ENCODE results near the gene KDM6A. TPM values are rescaled to one million over a fixed set of nuclear protein-coding genes. Genes with fewer than 3 reads are reported as not detected.
A peak's percentile ranks its signal among the peaks of the same experiment; 100 is the strongest.
"Not testable (repeated sequence)": the region's sequence is repeated elsewhere in the genome, so short reads cannot be mapped to it uniquely, and the experiment has no call there.

Gene KDM6A
- total and polyA plus RNA-seq, 4 experiments from 2014 or later = 12.5 to 51.2 (median 34.3) TPM

DNA sequence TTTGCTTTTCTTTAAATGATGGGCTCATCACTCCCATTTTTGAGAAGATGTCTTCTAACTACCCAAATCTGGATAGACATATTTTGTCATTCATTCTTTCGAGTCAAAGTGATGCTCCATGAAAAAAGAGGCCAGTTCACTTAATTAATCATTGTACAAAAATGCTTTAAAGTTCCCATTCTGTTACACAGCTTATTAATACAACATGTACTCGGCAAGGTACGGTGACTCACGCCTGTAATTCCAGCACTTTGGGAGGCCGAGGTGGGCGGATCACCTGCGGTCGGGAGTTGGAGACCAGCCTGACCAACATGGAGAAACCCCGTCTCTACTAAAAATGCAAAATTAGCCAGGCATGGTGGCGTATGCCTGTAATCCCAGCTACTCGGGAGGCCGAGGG is 67.6 kb downstream of the KDM6A start:
- H3K27ac Mint-ChIP-seq; H3K27me3 ChIP-seq (ENCODE audit: insufficient read depth, low read length); H3K27me3 Mint-ChIP-seq; H3K36me3 ChIP-seq (ENCODE audit: insufficient read depth, low read length); CTCF ChIA-PET (ENCODE audit: partially characterized antibody); H3K9me3 ChIP-seq (ENCODE audit: control insufficient read depth in 1 of 2, low read length in 2 of 2); H3K27ac ChIP-seq (ENCODE audit: low read depth, low read length); DNase-seq; H3K4me3 ChIP-seq (ENCODE audit: low read length in 2 of 2); H3K4me3 Mint-ChIP-seq; POLR2A ChIA-PET (ENCODE audit: partially characterized antibody): not testable (repeated sequence)
- peaks cover 35% of the 10 kb centered on the region for H3K4me1 ChIP-seq (ENCODE audit: insufficient read depth, low read length)
- intact Hi-C loops (cut with micrococcal nuclease) = loop anchor here (10.0 kb wide), 1 partner anchor 66 kb away; the partner anchor contains the start of gene KDM6A
- peaks cover 25 to 62% (median 41%) of the 10 kb centered on the region in 4 donors for H3K4me1 Mint-ChIP-seq
- H3K9me3 Mint-ChIP-seq = peaks cover 0 to 21% (median 9%) of the 10 kb centered on the region in 8 donors
- H3K36me3 Mint-ChIP-seq = peaks cover 5 to 39% of the 10 kb centered on the region in 2 donors

DNA sequence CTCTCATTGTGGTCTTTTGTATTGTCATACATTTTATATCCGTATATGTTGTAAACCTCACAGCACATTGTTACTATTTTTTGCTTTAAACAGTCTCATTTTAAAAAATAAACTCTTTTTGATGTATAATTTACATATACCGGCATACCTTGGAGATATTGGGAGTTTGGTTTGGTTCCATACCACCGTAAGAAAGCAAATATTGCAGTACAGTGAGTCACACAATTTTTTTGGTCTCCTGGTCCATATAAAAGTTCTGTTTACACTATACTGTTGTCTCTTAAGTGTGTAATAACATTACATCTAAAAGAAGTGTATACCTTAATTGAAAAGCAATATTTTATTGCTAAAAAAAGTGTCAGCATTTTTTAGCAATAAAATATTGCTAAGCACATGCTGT is 70.0 kb downstream of the KDM6A start:
- Histone ChIP-seq H3K4me1 (ENCODE audit: insufficient read depth, low read length) (peaks cover 15% of the 10 kb centered on the region), H3K27ac (ENCODE audit: low read depth, low read length) (no peak overlapping the region), H3K9me3 (ENCODE audit: control insufficient read depth in 1 of 2, low read length in 2 of 2) (peaks cover 0 to 6% of the 10 kb centered on the region in 2 donors), H3K27me3 (ENCODE audit: insufficient read depth, low read length) (no peaks in the 10 kb centered on the region), H3K4me3 (ENCODE audit: low read length in 2 of 2) (no peak overlapping the region), H3K36me3 (ENCODE audit: insufficient read depth, low read length) (no peaks in the 10 kb centered on the region)
- POLR2A ChIA-PET (ENCODE audit: partially characterized antibody) = no interaction called here
- H3K9me3 Mint-ChIP-seq = peaks cover 0 to 25% (median 10%) of the 10 kb centered on the region in 8 donors
- H3K27ac Mint-ChIP-seq = no peak overlapping the region
- no peak overlapping the region for H3K4me3 Mint-ChIP-seq
- peaks cover 5 to 39% of the 10 kb centered on the region in 2 donors for H3K36me3 Mint-ChIP-seq
- DNase-seq = no peak
- CTCF ChIA-PET (ENCODE audit: partially characterized antibody) = no interaction called here
- intact Hi-C loops (cut with micrococcal nuclease) = loop anchor here (10.0 kb wide), 1 partner anchor 68 kb away; the partner anchor contains the start of gene KDM6A
- H3K4me1 Mint-ChIP-seq = peaks cover 17 to 54% (median 27%) of the 10 kb centered on the region in 4 donors
- no peaks in the 10 kb centered on the region for H3K27me3 Mint-ChIP-seq

DNA sequence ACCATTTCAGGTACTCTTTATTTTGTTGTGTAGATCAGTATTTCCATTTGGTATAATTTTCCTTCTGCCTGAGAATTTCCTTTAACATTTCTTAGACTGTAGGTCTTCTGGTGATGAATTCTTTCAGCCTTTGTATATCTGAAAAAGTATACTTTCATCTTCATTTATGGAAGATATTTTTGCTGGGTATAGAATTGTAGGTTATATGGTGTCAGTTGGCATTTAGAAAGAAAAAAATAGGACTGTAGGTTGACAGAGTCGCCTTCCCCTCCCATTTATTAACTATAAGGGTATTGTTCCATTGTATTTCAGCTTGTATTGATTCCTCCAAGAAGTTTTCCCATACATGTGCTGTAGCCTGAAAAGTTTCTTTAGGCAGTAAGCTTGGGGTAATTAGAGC is 71.9 kb downstream of the KDM6A start:
- no peaks in the 10 kb centered on the region for H3K36me3 ChIP-seq (ENCODE audit: insufficient read depth, low read length)
- Mint-ChIP-seq H3K27ac (no peak overlapping the region), H3K27me3 (no peaks in the 10 kb centered on the region), H3K9me3 (peaks cover 0 to 25% (median 10%) of the 10 kb centered on the region in 8 donors), H3K36me3 (peaks cover 5 to 30% of the 10 kb centered on the region in 2 donors), H3K4me3 (peak overlapping the region in 1 of 8 donors; percentile 8), H3K4me1 (peaks cover 10 to 51% (median 24%) of the 10 kb centered on the region in 4 donors)
- DNase-seq = no peak
- H3K27ac ChIP-seq (ENCODE audit: low read depth, low read length) = no peak overlapping the region
- peaks cover 0 to 6% of the 10 kb centered on the region in 2 donors for H3K9me3 ChIP-seq (ENCODE audit: control insufficient read depth in 1 of 2, low read length in 2 of 2)
- H3K4me1 ChIP-seq (ENCODE audit: insufficient read depth, low read length) = peaks cover 9% of the 10 kb centered on the region
- ChIA-PET POLR2A (ENCODE audit: partially characterized antibody) (no interaction called here), CTCF (ENCODE audit: partially characterized antibody) (interaction anchor here (0.6 kb wide), 1 partner anchor 21 kb away, joined by 4 read pairs; no protein-coding TSS in a partner anchor)
- intact Hi-C loops (cut with micrococcal nuclease) = loop anchor here (10.0 kb wide), 1 partner anchor 70 kb away; the partner anchor contains the start of gene KDM6A
- H3K27me3 ChIP-seq (ENCODE audit: insufficient read depth, low read length) = no peaks in the 10 kb centered on the region
- no peak overlapping the region for H3K4me3 ChIP-seq (ENCODE audit: low read length in 2 of 2)

DNA sequence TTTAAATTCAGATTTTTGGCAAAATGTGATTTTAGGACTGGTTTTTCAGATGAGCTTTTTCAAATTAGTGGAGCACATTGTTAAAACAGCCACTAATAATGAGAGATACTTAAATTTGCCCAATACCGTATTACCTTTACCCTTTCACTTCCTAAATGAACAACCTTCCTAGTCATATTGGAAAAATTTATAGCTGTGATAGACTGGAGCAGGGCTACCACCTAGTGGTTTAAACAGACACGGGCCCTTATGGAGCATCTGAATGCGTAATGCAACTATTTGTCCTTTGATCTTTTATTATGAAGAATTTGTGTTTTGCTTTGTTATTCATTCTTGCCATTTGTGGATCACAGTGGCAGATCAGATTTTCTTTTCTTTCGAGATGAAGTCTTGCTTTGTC is 72.7 kb downstream of the KDM6A start:
- H3K9me3 Mint-ChIP-seq = peaks cover 0 to 25% (median 10%) of the 10 kb centered on the region in 8 donors
- H3K27ac Mint-ChIP-seq = no peak overlapping the region
- H3K27me3 ChIP-seq (ENCODE audit: insufficient read depth, low read length) = no peaks in the 10 kb centered on the region
- H3K9me3 ChIP-seq (ENCODE audit: control insufficient read depth in 1 of 2, low read length in 2 of 2) = peaks cover 0 to 6% of the 10 kb centered on the region in 2 donors
- CTCF ChIA-PET (ENCODE audit: partially characterized antibody) = no interaction called here
- intact Hi-C loops (cut with micrococcal nuclease) = loop anchor here (10.0 kb wide), 1 partner anchor 71 kb away; the partner anchor contains the start of gene KDM6A
- peaks cover 5 to 27% of the 10 kb centered on the region in 2 donors for H3K36me3 Mint-ChIP-seq
- peak in 1 of 5 donors; percentile 6 for DNase-seq
- no peak overlapping the region for H3K4me3 ChIP-seq (ENCODE audit: low read length in 2 of 2)
- peaks cover 16 to 53% (median 29%) of the 10 kb centered on the region in 4 donors for H3K4me1 Mint-ChIP-seq
- H3K27me3 Mint-ChIP-seq = no peaks in the 10 kb centered on the region
- POLR2A ChIA-PET (ENCODE audit: partially characterized antibody) = no interaction called here
- no peak overlapping the region for H3K4me3 Mint-ChIP-seq
- no peak overlapping the region for H3K27ac ChIP-seq (ENCODE audit: low read depth, low read length)
- H3K36me3 ChIP-seq (ENCODE audit: insufficient read depth, low read length) = no peaks in the 10 kb centered on the region
- H3K4me1 ChIP-seq (ENCODE audit: insufficient read depth, low read length) = peaks cover 9% of the 10 kb centered on the region

DNA sequence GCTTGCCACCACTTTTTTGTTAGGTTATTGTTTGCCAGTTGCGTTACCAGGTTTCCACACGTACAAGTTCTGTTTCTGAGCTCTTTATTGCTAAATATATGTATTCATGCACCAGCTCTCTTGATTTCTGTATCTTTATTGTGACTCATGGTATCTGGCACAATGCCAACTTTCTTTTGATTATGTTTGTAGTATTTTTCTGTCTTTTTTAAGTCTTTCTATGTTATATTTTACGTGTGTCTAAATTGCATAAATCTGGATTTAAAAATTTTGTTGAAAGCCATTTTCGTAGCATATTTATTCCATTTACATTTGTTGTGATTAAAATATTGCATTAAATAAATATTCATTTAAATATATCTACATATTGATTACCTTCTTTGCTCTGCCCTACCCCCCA is 73.8 kb downstream of the KDM6A start:
- no peak for DNase-seq
- Mint-ChIP-seq H3K9me3 (peaks cover 0 to 25% (median 10%) of the 10 kb centered on the region in 8 donors), H3K27ac (no peak overlapping the region), H3K27me3 (no peaks in the 10 kb centered on the region), H3K36me3 (peaks cover 5 to 27% of the 10 kb centered on the region in 2 donors), H3K4me3 (peak overlapping the region in 1 of 8 donors; percentile 10), H3K4me1 (peaks cover 21 to 62% (median 37%) of the 10 kb centered on the region in 4 donors)
- Histone ChIP-seq H3K27me3 (ENCODE audit: insufficient read depth, low read length) (no peaks in the 10 kb centered on the region), H3K4me3 (ENCODE audit: low read length in 2 of 2) (no peak overlapping the region), H3K4me1 (ENCODE audit: insufficient read depth, low read length) (peaks cover 13% of the 10 kb centered on the region), H3K36me3 (ENCODE audit: insufficient read depth, low read length) (no peaks in the 10 kb centered on the region), H3K9me3 (ENCODE audit: control insufficient read depth in 1 of 2, low read length in 2 of 2) (peaks cover 0 to 6% of the 10 kb centered on the region in 2 donors), H3K27ac (ENCODE audit: low read depth, low read length) (no peak overlapping the region)
- ChIA-PET POLR2A (ENCODE audit: partially characterized antibody) (no interaction called here), CTCF (ENCODE audit: partially characterized antibody) (no interaction called here)
- intact Hi-C loops (cut with micrococcal nuclease) = loop anchor here (10.0 kb wide), 1 partner anchor 72 kb away; the partner anchor contains the start of gene KDM6A

DNA sequence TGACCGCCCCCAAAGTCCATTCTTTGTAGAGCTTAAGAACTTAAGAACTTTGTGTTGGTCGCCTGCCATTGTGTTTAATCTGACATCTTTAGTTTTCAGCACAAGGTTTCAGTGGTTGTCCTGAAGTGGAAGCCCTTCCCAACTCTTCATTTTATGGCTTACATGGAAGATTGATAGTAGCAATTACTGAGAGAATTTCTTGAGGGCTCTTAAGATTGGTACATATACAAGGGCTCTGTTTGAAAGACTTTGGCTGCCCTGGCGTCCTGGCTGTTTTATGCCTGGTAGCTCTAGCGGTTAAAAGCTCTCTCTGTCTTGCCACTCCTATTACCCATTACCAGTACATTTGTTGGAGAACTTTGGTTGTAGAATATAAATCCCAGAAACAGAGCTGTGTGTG is 75.0 kb downstream of the KDM6A start:
- ChIA-PET CTCF (ENCODE audit: partially characterized antibody) (interaction anchor here (0.6 to 1.3 kb wide), 2 partner anchors 122 to 990 kb away, joined by 3 read pairs; no protein-coding TSS in a partner anchor), POLR2A (ENCODE audit: partially characterized antibody) (no interaction called here)
- intact Hi-C loops (cut with micrococcal nuclease) = loop anchor here (10.0 kb wide), 1 partner anchor 73 kb away; the partner anchor contains the start of gene KDM6A
- H3K4me1 Mint-ChIP-seq = peaks cover 23 to 65% (median 40%) of the 10 kb centered on the region in 4 donors
- H3K27ac Mint-ChIP-seq = peak overlapping the region in 3 of 7 donors; percentile 0 to 43 (median 1)
- no peak for DNase-seq
- Histone ChIP-seq H3K4me3 (ENCODE audit: low read length in 2 of 2) (no peak overlapping the region), H3K27me3 (ENCODE audit: insufficient read depth, low read length) (no peaks in the 10 kb centered on the region), H3K4me1 (ENCODE audit: insufficient read depth, low read length) (peaks cover 18% of the 10 kb centered on the region), H3K36me3 (ENCODE audit: insufficient read depth, low read length) (no peaks in the 10 kb centered on the region), H3K9me3 (ENCODE audit: control insufficient read depth in 1 of 2, low read length in 2 of 2) (peaks cover 0 to 6% of the 10 kb centered on the region in 2 donors), H3K27ac (ENCODE audit: low read depth, low read length) (no peak overlapping the region)
- no peaks in the 10 kb centered on the region for H3K27me3 Mint-ChIP-seq
- peaks cover 0 to 25% (median 10%) of the 10 kb centered on the region in 8 donors for H3K9me3 Mint-ChIP-seq
- peak overlapping the region in 5 of 8 donors; percentile 2 to 49 (median 13) for H3K4me3 Mint-ChIP-seq
- H3K36me3 Mint-ChIP-seq = peaks cover 3 to 19% of the 10 kb centered on the region in 2 donors

DNA sequence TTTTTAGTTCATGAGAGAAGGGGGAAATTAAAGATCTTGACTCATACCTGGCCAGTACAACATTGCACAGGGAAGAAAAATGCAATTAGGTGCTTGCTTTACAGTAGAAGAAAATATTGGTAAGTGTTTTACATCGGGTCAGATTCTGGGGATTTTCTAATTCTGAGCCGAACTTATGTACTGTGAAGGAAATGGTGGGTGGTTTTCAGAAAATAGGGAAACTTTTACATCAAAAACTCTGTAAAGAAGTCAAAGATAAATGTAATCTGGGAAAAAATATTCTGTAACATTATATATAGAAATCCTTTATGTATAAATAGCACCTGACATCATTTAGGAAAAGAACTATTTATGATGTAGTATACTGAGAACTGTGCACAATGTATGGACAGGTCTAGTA is 75.4 kb downstream of the KDM6A start:
- Mint-ChIP-seq H3K4me1 (peaks cover 25 to 69% (median 43%) of the 10 kb centered on the region in 4 donors), H3K27ac (peak overlapping the region in 3 of 7 donors; percentile 0 to 43 (median 1)), H3K9me3 (peaks cover 0 to 25% (median 10%) of the 10 kb centered on the region in 8 donors)

More for the DNA sequence above, 75.4 kb downstream of the KDM6A start:
- ChIA-PET CTCF (ENCODE audit: partially characterized antibody) (interaction anchor here (0.6 to 1.3 kb wide), 2 partner anchors 122 to 990 kb away, joined by 3 read pairs; no protein-coding TSS in a partner anchor), POLR2A (ENCODE audit: partially characterized antibody) (no interaction called here)
- DNase-seq = no peak
- peaks cover 0 to 6% of the 10 kb centered on the region in 2 donors for H3K9me3 ChIP-seq (ENCODE audit: control insufficient read depth in 1 of 2, low read length in 2 of 2)
- intact Hi-C loops (cut with micrococcal nuclease) = loop anchor here (10.0 kb wide), 1 partner anchor 74 kb away; the partner anchor contains the start of gene KDM6A
- H3K4me3 ChIP-seq (ENCODE audit: low read length in 2 of 2) = no peak overlapping the region
- no peaks in the 10 kb centered on the region for H3K36me3 ChIP-seq (ENCODE audit: insufficient read depth, low read length)
- Mint-ChIP-seq H3K36me3 (peaks cover 3 to 18% of the 10 kb centered on the region in 2 donors), H3K27me3 (no peaks in the 10 kb centered on the region), H3K4me3 (peak overlapping the region in 5 of 8 donors; percentile 2 to 49 (median 13))
- no peak overlapping the region for H3K27ac ChIP-seq (ENCODE audit: low read depth, low read length)
- H3K27me3 ChIP-seq (ENCODE audit: insufficient read depth, low read length) = no peaks in the 10 kb centered on the region
- H3K4me1 ChIP-seq (ENCODE audit: insufficient read depth, low read length) = peaks cover 22% of the 10 kb centered on the region
